ENCODE measurements around the gene STK11IP. TPM values are rescaled to one million over a fixed set of nuclear protein-coding genes. Genes with fewer than 3 reads are reported as not detected.

STK11IP gene
- total and polyA plus RNA-seq, 2 donors (not counting 1 experiment from before 2014, with no cell fraction given) = 46.8 to 55.6 TPM

- Mint-ChIP-seq H3K9me3 (ENCODE audit: insufficient read depth) (no peaks in the 10 kb centered on the region), H3K4me1 (peaks cover 14% of the 10 kb centered on the region), H3K27ac (no peak overlapping the region), H3K4me3 (peak overlapping the region; percentile 76), H3K27me3 (peaks cover 62% of the 10 kb centered on the region)
- Histone ChIP-seq H3K9me3 (ENCODE audit: control extremely low read depth in 1 of 3, control insufficient read depth in 2 of 3, insufficient read depth in 1 of 3, low read length in 2 of 3) (peaks cover 0 to 38% (median 0%) of the 10 kb centered on the region in 3 donors), H3K27me3 (replicated peaks in 1 of 4; ENCODE audit: control extremely low read depth in 1 of 4, control insufficient read depth in 3 of 4, insufficient read depth in 4 of 4, low read length in 3 of 4) (peaks cover 0 to 80% (median 23%) of the 10 kb centered on the region in 4 experiments), H4K20me1 (ENCODE audit: control insufficient read depth, insufficient read depth, low read length, poor library complexity, severe bottlenecking) (no peaks in the 10 kb centered on the region), H3K79me2 (ENCODE audit: control insufficient read depth, insufficient read depth, low read length) (no peaks in the 10 kb centered on the region), H3K4me2 (replicated peaks; ENCODE audit: low read depth, low read length, poor library complexity, severe bottlenecking) (peak overlapping the region; percentile 98), H3K36me3 (replicated peaks in 1 of 2; ENCODE audit: control extremely low read depth in 1 of 2, control insufficient read depth in 1 of 2, extremely low read depth in 1 of 2, insufficient read depth in 2 of 2, low read length in 1 of 2) (no peaks in the 10 kb centered on the region), H3K27ac (ENCODE audit: low read length in 2 of 2) (no peak overlapping the region), H3K4me3 (ENCODE audit: control extremely low read depth in 1 of 5, extremely low read depth in 1 of 5, insufficient read depth in 1 of 5, low read depth in 2 of 5, low read length in 4 of 5) (peak overlapping the region in 4 of 5 experiments; percentile 35 to 52 (median 46)), H3K9ac (ENCODE audit: low read length) (peak overlapping the region; percentile 41), H2AFZ (ENCODE audit: insufficient read depth, low read depth, low read length, poor library complexity, severe bottlenecking) (peak overlapping the region; percentile 64), H3K4me1 (ENCODE audit: control insufficient read depth in 2 of 2, insufficient read depth in 2 of 2, low read length in 2 of 2) (peaks cover 20 to 30% of the 10 kb centered on the region in 2 donors)
- ChIA-PET CTCF (interaction anchor here (1.0 to 1.7 kb wide), 2 partner anchors 9 to 10 kb away, joined by 5 to 6 read pairs; no protein-coding TSS in a partner anchor), POLR2A (interaction anchor here (1.9 kb wide), 1 partner anchor 8 kb away, joined by 4 read pairs; the partner anchor contains the start of genes CHPF and TMEM198)
- TF ChIP-seq CTCF (IDR thresholded peaks at IDR 0.05) (no peak), EZH2 (IDR thresholded peaks at IDR 0.05; ENCODE audit: borderline replicate concordance, insufficient read depth, low read depth, low read length, poor library complexity, severe bottlenecking) (no peak)
- DNase-seq = no peak
- 7% methylated on average over 42 of the region's 54 CpGs for WGBS (ENCODE audit: insufficient coverage)
- ATAC-seq (ENCODE audit: low read depth) = no peak
- intact Hi-C loops (cut with micrococcal nuclease) = loop anchor here (1.0 to 2.0 kb wide), 2 partner anchors 7 to 45 kb away; partner anchors contain the start of genes STK11IP and TMEM198
These were observed 45.9 kb upstream of the STK11IP start for GRCh38 chr2:219551441-219552381.
